GM12878 (cell line): ENCODE measurements around the gene SELE. TPM values are rescaled to one million over a fixed set of nuclear protein-coding genes. Genes with fewer than 3 reads are reported as not detected.

Source experiments
- ATAC-seq: fragments of 200-7000 bp; cut with Tn5 transposase; 3 replicates; pipeline ENCODE4 v1.9.1; 2020; ENCODE audit warnings: mild to moderate bottlenecking, moderate library complexity
- BruUV-seq: library from RNA; stranded (reverse); fragments of 400-500 nt; replicated peaks from 2 replicates; lab custom pipeline; 2021; lab: Mats Ljungman, UMichigan
- CTCF ChIA-PET: fragments of 300-600 bp; sonication (Branson Sonifier 250); formaldehyde crosslinking; extraction: SDS; loops from one replicate; lab custom pipeline; 2021; ENCODE audit warnings: inconsistent platforms; lab: Yijun Ruan, JAX
- POLR2A ChIA-PET: fragments of 350-600 bp; formaldehyde crosslinking; extraction: SDS; loops from one replicate; lab custom pipeline; 2021; ENCODE audit warnings: inconsistent platforms; lab: Charles Lee
- RAD21 ChIA-PET: fragments of 300-600 bp; sonication (Branson Sonifier 250); formaldehyde crosslinking; loops from one replicate; lab custom pipeline; 2023; ENCODE audit warnings: antibody characterized with exemption; ENCODE audit not compliant: unreplicated experiment; lab: Charles Lee
- SMC1A ChIA-PET: fragments of 300-600 bp; sonication (Branson Sonifier 250); formaldehyde crosslinking; loops from one replicate; lab custom pipeline; 2023; ENCODE audit not compliant: unreplicated experiment, uncharacterized antibody; lab: Charles Lee
- DNase-seq: peaks from one replicate; pipeline ENCODE4 v3.0.0-alpha.2; 2011; ENCODE audit warnings: low read depth, low spot score
- FAIRE-seq: peaks from 3 replicates; lab custom pipeline; 2011; peaks lifted over from hg19 to GRCh38; lab: Jason Lieb, UNC
- H2AFZ ChIP-seq: 2 replicates; pipeline ENCODE4 v1.6.0; 2011; ENCODE audit warnings: low read depth, low read length, control low read depth; ENCODE audit not compliant: control insufficient read depth
- H3K27ac ChIP-seq: 2 replicates; pipeline ENCODE4 v1.5.1; 2011; ENCODE audit warnings: control low read depth; ENCODE audit not compliant: control insufficient read depth, insufficient read depth
- H3K27me3 ChIP-seq, 2 experiments: replicated peaks in 1 of 2; 2 replicates each; pipeline versions ENCODE4 v1.6.0 to v1.6.1; 2011; ENCODE audit warnings: low read length in 1 of 2; ENCODE audit not compliant: control insufficient read depth in 2 of 2, insufficient read depth in 2 of 2
- H3K36me3 ChIP-seq, 2 experiments: 2 replicates each; pipeline ENCODE4 v1.5.1; 2011; ENCODE audit warnings: low read length in 1 of 2; ENCODE audit not compliant: control insufficient read depth in 2 of 2, insufficient read depth in 2 of 2
- H3K4me1 ChIP-seq: 2 replicates; pipeline ENCODE4 v1.6.1; 2011; ENCODE audit warnings: mild to moderate bottlenecking, low read length, moderate library complexity, mixed read lengths; ENCODE audit not compliant: control insufficient read depth, insufficient read depth
- H3K4me2 ChIP-seq: 2 replicates; pipeline ENCODE4 v1.6.0; 2011; ENCODE audit warnings: control low read depth; ENCODE audit not compliant: control insufficient read depth, insufficient read depth
- H3K4me3 ChIP-seq: fragments of 200-600 bp; sonication (generic); 2 replicates; pipeline ENCODE4 v1.5.1; 2016
- H3K79me2 ChIP-seq: 2 replicates; pipeline ENCODE4 v1.6.0; 2011; ENCODE audit warnings: low read length; ENCODE audit not compliant: control insufficient read depth, insufficient read depth
- H3K9ac ChIP-seq: 2 replicates; pipeline ENCODE4 v1.8.0; 2011; ENCODE audit warnings: low read length, control low read depth, mixed read lengths; ENCODE audit not compliant: control insufficient read depth, insufficient read depth
- H3K9me3 ChIP-seq: replicated peaks from 3 replicates; pipeline ENCODE4 v1.5.1; 2011; ENCODE audit warnings: mild to moderate bottlenecking, low read length; ENCODE audit not compliant: control insufficient read depth, insufficient read depth
- H4K20me1 ChIP-seq: 2 replicates; pipeline ENCODE4 v1.6.0; 2011; ENCODE audit not compliant: control insufficient read depth, insufficient read depth
- BHLHE40 ChIP-seq, 2 experiments: fragments of 450-650 bp in 1 of 2; IDR thresholded peaks; 2 replicates each; pipeline ENCODE4 v1.6.1; 2011 to 2017; ENCODE audit warnings: low read depth in 2 of 2, borderline replicate concordance in 1 of 2, improper control_type of control experiment in 1 of 2, low read length in 1 of 2, mild to moderate bottlenecking in 1 of 2
- CEBPB ChIP-seq, 2 experiments: fragments of 150-350 bp in 1 of 2; IDR thresholded peaks; 2 replicates each; pipeline ENCODE4 v1.6.1; 2012 to 2014; ENCODE audit warnings: low read depth in 2 of 2, low read length in 2 of 2, borderline replicate concordance in 1 of 2, inconsistent platforms in 1 of 2
- E2F8 ChIP-seq: fragments of 450-650 bp; IDR thresholded peaks from 2 replicates; pipeline ENCODE4 v1.6.1; 2018; ENCODE audit warnings: mild to moderate bottlenecking, low read depth, moderate library complexity; ENCODE audit not compliant: partially characterized antibody
- ELK1 ChIP-seq: IDR thresholded peaks from 2 replicates; pipeline ENCODE4 v1.6.1; 2012; ENCODE audit warnings: low read depth, low read length, improper control_type of control experiment
- HDAC6 ChIP-seq: fragments of 200-600 bp; sonication (generic); IDR thresholded peaks from one replicate; pipeline ENCODE4 v1.8.0; 2017; ENCODE audit warnings: antibody characterized with exemption; ENCODE audit not compliant: unreplicated experiment
- PML ChIP-seq: IDR thresholded peaks from 2 replicates; pipeline ENCODE4 v1.6.1; 2012; ENCODE audit warnings: low read length, inconsistent platforms
- POLR2A ChIP-seq: IDR thresholded peaks from 2 replicates; pipeline ENCODE4 v1.6.1; 2011; ENCODE audit warnings: low read depth, mild to moderate bottlenecking, low read length
- POLR2AphosphoS2 ChIP-seq: IDR thresholded peaks from 2 replicates; pipeline ENCODE4 v1.6.1; 2011; ENCODE audit warnings: low read depth, mild to moderate bottlenecking, low read length, improper control_type of control experiment, moderate library complexity
- SMAD1 ChIP-seq: fragments of 450-650 bp; IDR thresholded peaks from 2 replicates; pipeline ENCODE4 v1.6.1; 2018; ENCODE audit warnings: mild to moderate bottlenecking, low read depth; ENCODE audit not compliant: partially characterized antibody
- SREBF1 ChIP-seq: IDR thresholded peaks from 2 replicates; pipeline ENCODE4 v1.6.1; 2012; ENCODE audit warnings: mild to moderate bottlenecking, low read length
- SREBF2 ChIP-seq: IDR thresholded peaks from 2 replicates; pipeline ENCODE4 v1.6.1; 2012; ENCODE audit warnings: mild to moderate bottlenecking, low read length
- WGBS: methylation state at CpG from one replicate; pipeline ENCODE4 v1.1.6; 2016; ENCODE audit warnings: low lambda C conversion rate; ENCODE audit not compliant: insufficient replicate concordance, insufficient coverage; ENCODE audit errors: missing lambda C conversion rate; 5-methylcytosine and 5-hydroxymethylcytosine counted together
- in situ Hi-C: fragments of 300-500 bp; cut with MboI; formaldehyde crosslinking; loops from 9 replicates; pipeline ENCODE4 v1.14.3; 2018; ENCODE audit warnings: mixed read lengths
- intact Hi-C: fragments of 100-400 bp; cut with micrococcal nuclease; formaldehyde crosslinking; loops from one replicate; pipeline ENCODE4 v1.14.2; 2022; ENCODE audit not compliant: unreplicated experiment
- polyA plus RNA-seq, 11 experiments: library from polyadenylated mRNA; depleted of rRNA in 4 of 11; unstranded in 6 of 11; stranded (reverse) in 5 of 11; fragments of >200 nt; fragmentation: Nextera tagmentation in 4 of 11; fragmentation: Illumina TruSeq in 1 of 11; extraction: Ambion mirVana in 4 of 11; extraction: Trizol in 1 of 11; gene quantifications; 1 replicate in 1 of 11; 2 replicates in 10 of 11; pipeline versions ENCODE4 v1.2.1 to v1.2.3, GENCODE V29; 2011 to 2016; ENCODE audit warnings: inconsistent platforms in 2 of 11, missing spikeins in 2 of 11, low read depth in 1 of 11
- total RNA-seq, 4 experiments: library from RNA; depleted of rRNA in 3 of 4; stranded (reverse); fragments of >200 nt in 3 of 4; fragmentation: Illumina TruSeq in 1 of 4; extraction: Trizol in 1 of 4; gene quantifications; 2 replicates each; pipeline versions ENCODE4 v1.2.1 to v1.2.3, GENCODE V29; 2013 to 2021
- TF ChIP-seq, protein P1 (sequence below): fragments of 450-650 bp; formaldehyde crosslinking; IDR thresholded peaks from 2 replicates; pipeline ENCODE4 v1.4.0; 2020; ENCODE audit warnings: mild to moderate bottlenecking, moderate library complexity
- TF ChIP-seq, protein P2 (sequence below): IDR thresholded peaks from 2 replicates; pipeline ENCODE4 v1.6.1; 2011; ENCODE audit warnings: borderline replicate concordance, low read depth, mild to moderate bottlenecking, moderate library complexity, mixed read lengths, low read length; ENCODE audit not compliant: insufficient read depth; ENCODE audit errors: extremely low read length

Gene SELE
- total and polyA plus RNA-seq, 10 of the 15 experiments (the other 5 are each of a cell fraction or from before 2014, with no cell fraction given): not detected

DNA sequence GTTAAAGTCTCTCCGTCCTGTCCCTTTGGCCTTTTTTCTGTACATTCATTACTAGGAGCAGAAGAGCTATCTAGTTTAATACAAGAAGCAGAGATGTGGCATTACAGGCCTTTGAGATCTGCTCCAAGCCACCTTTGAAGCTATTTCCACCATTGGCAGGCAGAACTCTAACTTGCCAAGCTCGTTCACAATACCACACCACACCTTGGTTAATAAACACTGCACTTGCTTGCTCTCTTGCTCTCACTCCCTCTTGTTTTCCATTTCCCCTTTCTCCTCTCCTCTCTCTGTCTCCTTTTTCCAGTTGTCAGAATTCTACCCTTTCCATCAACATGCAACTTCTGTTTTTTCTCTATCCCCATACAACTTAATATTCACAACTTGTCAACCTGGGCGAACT, 7.0 kb downstream of the SELE start (continued):
- TF ChIP-seq, protein P1, sequence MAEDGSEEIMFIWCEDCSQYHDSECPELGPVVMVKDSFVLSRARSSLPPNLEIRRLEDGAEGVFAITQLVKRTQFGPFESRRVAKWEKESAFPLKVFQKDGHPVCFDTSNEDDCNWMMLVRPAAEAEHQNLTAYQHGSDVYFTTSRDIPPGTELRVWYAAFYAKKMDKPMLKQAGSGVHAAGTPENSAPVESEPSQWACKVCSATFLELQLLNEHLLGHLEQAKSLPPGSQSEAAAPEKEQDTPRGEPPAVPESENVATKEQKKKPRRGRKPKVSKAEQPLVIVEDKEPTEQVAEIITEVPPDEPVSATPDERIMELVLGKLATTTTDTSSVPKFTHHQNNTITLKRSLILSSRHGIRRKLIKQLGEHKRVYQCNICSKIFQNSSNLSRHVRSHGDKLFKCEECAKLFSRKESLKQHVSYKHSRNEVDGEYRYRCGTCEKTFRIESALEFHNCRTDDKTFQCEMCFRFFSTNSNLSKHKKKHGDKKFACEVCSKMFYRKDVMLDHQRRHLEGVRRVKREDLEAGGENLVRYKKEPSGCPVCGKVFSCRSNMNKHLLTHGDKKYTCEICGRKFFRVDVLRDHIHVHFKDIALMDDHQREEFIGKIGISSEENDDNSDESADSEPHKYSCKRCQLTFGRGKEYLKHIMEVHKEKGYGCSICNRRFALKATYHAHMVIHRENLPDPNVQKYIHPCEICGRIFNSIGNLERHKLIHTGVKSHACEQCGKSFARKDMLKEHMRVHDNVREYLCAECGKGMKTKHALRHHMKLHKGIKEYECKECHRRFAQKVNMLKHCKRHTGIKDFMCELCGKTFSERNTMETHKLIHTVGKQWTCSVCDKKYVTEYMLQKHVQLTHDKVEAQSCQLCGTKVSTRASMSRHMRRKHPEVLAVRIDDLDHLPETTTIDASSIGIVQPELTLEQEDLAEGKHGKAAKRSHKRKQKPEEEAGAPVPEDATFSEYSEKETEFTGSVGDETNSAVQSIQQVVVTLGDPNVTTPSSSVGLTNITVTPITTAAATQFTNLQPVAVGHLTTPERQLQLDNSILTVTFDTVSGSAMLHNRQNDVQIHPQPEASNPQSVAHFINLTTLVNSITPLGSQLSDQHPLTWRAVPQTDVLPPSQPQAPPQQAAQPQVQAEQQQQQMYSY (CRISPR knock-in tag): no peak
- TF ChIP-seq POLR2A (no peak), SREBF2 (no peak), BHLHE40 (IDR thresholded peaks at IDR 0.05; ENCODE audit: borderline replicate concordance in 1 of 2, low read depth in 2 of 2, low read length in 1 of 2) (no peak)

DNA sequence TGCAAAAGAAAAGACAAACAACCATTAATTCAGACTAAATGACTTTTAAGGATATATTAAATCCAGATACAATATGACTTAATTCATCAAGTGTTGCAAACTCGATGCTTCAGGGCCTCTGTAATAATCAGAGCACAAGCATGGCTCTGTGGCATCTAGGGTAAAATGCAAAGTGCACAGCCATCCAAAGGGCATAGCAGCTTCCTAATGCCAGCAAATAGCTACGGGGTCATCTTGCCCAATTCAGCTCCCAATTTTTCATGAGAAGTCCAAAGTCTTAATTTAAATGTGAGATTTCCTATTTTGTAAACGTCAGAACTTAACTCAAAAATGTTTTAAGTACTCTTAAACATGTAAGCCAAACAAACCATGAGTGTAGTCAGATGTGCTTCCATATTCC, 7.9 kb downstream of the SELE start:
- no peaks in the 10 kb centered on the region for H3K4me1 ChIP-seq
- in situ Hi-C loops: no loop called here
- intact Hi-C loops: no loop called here
- DNase-seq (no peak), FAIRE-seq (no peak), ATAC-seq (no peak)
- no peaks in the 10 kb centered on the region for H4K20me1 ChIP-seq
- POLR2A ChIA-PET: no interaction called here
- no TSS peak for BruUV-seq
- 10% methylated on average over 3 of the region's 3 CpGs for WGBS
- H3K79me2 ChIP-seq: no peaks in the 10 kb centered on the region
- H2AFZ ChIP-seq: no peak overlapping the region
- RAD21 ChIA-PET: no interaction called here
- H3K4me3 ChIP-seq: no peak overlapping the region
- no peak overlapping the region for H3K9ac ChIP-seq
- H3K27me3 ChIP-seq: no peaks in the 10 kb centered on the region
- H3K27ac ChIP-seq: no peak overlapping the region
- H3K9me3 ChIP-seq: no peaks in the 10 kb centered on the region
- SMC1A ChIA-PET: interaction anchor here (0.6 to 2.7 kb wide), 6 partner anchors 8 to 124 kb away, joined by 3 to 6 read pairs (median 4); partner anchors contain the start of gene SELE
- no peak overlapping the region for H3K4me2 ChIP-seq
- CTCF ChIA-PET: interaction anchor here (0.9 to 1.6 kb wide), 2 partner anchors 14 to 140 kb away, joined by 5 to 6 read pairs; partner anchors contain the start of gene F5
- no peaks in the 10 kb centered on the region for H3K36me3 ChIP-seq
- TF ChIP-seq HDAC6 (no peak), PML (no peak), SREBF1 (no peak), POLR2AphosphoS2 (no peak), ELK1 (no peak), SMAD1 (no peak), CEBPB (IDR thresholded peaks at IDR 0.05; ENCODE audit: borderline replicate concordance in 1 of 2, low read depth in 2 of 2, low read length in 2 of 2) (no peak), E2F8 (no peak)
- TF ChIP-seq, protein P2, sequence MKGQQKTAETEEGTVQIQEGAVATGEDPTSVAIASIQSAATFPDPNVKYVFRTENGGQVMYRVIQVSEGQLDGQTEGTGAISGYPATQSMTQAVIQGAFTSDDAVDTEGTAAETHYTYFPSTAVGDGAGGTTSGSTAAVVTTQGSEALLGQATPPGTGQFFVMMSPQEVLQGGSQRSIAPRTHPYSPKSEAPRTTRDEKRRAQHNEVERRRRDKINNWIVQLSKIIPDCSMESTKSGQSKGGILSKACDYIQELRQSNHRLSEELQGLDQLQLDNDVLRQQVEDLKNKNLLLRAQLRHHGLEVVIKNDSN: no peak
